K562 (cell line): ENCODE data around the gene NCR1. TPM values are rescaled to one million over a fixed set of nuclear protein-coding genes. Genes with fewer than 3 reads are reported as not detected.
A peak's percentile ranks its signal among the peaks of the same experiment; 100 is the strongest.
"Not testable (repeated sequence)": the region's sequence is repeated elsewhere in the genome, so short reads cannot be mapped to it uniquely, and the experiment has no call there.

Experiments used
- ATAC-seq: fragments of 200-7000 bp; cut with Tn5 transposase; 3 replicates; pipeline ENCODE4 v1.9.1; 2020; ENCODE audit warnings: moderate library complexity
- BruUV-seq: library from RNA; stranded (reverse); fragments of 400-500 nt; replicated peaks from 2 replicates; lab custom pipeline; 2021; lab: Mats Ljungman, UMichigan
- CTCF ChIA-PET: fragments of 300-600 bp; formaldehyde crosslinking; extraction: SDS; loops from one replicate; lab custom pipeline; 2021; ENCODE audit warnings: low intra/inter-chr PET ratio; lab: Yijun Ruan, JAX
- POLR2A ChIA-PET: fragments of 300-600, 350-650 bp; sonication (Branson Sonifier 250); formaldehyde crosslinking; extraction: SDS; loops from one replicate; lab custom pipeline; 2021; ENCODE audit warnings: antibody characterized with exemption, inconsistent platforms; lab: Yijun Ruan, JAX
- DNase-seq, 4 experiments: peaks; one replicate each; pipeline versions ENCODE4 v3.0.0 to v3.0.0-alpha.2; 2011 to 2018; ENCODE audit warnings: low spot score in 3 of 4, mixed read lengths in 3 of 4; ENCODE audit errors: extremely low read depth in 1 of 4
- FAIRE-seq: peaks from 2 replicates; lab custom pipeline; 2011; peaks lifted over from hg19 to GRCh38; lab: Jason Lieb, UNC
- H2AFZ ChIP-seq: 2 replicates; pipeline ENCODE4 v1.6.0; 2011; ENCODE audit warnings: low read depth, low read length, control low read depth, inconsistent platforms
- H3K27ac ChIP-seq: fragments of 200-600 bp; 3 replicates; pipeline ENCODE4 v1.8.0; 2011; ENCODE audit warnings: low read depth, mild to moderate bottlenecking, control low read depth, inconsistent platforms, low read length, moderate library complexity, mixed read lengths; ENCODE audit errors: extremely low read depth
- H3K27me3 ChIP-seq, 2 experiments: fragments of 300-600 bp in 1 of 2; 2 replicates in 1 of 2; 3 replicates in 1 of 2; pipeline versions ENCODE4 v1.6.0 to v1.8.0; 2011; ENCODE audit warnings: inconsistent platforms in 2 of 2, low read length in 2 of 2, mild to moderate bottlenecking in 1 of 2, mixed read lengths in 1 of 2, moderate library complexity in 1 of 2; ENCODE audit not compliant: control insufficient read depth in 2 of 2, insufficient read depth in 2 of 2
- H3K36me3 ChIP-seq: fragments of 300-600 bp; 3 replicates; pipeline ENCODE4 v1.8.0; 2011; ENCODE audit warnings: mild to moderate bottlenecking, low read length, inconsistent platforms; ENCODE audit not compliant: control insufficient read depth, insufficient read depth
- H3K4me1 ChIP-seq, 2 experiments: fragments of 200-600 bp in 1 of 2; replicated peaks in 1 of 2; 2 replicates in 1 of 2; 3 replicates in 1 of 2; pipeline versions ENCODE4 v1.5.1 to v1.8.0; 2011; ENCODE audit warnings: inconsistent platforms in 2 of 2, low read length in 2 of 2, mild to moderate bottlenecking in 1 of 2, mixed read lengths in 1 of 2, moderate library complexity in 1 of 2; ENCODE audit not compliant: control insufficient read depth in 2 of 2, insufficient read depth in 2 of 2
- H3K4me2 ChIP-seq: 2 replicates; pipeline ENCODE4 v1.6.1; 2011; ENCODE audit warnings: low read length, control low read depth, inconsistent platforms, mixed read lengths; ENCODE audit not compliant: insufficient read depth
- H3K4me3 ChIP-seq: fragments of 200-600 bp; sonication (generic), shearing (Covaris generic); 2 replicates; pipeline ENCODE4 v1.5.1; 2016; ENCODE audit warnings: control low read depth, inconsistent platforms
- H3K79me2 ChIP-seq: fragments of 200-600 bp; 3 replicates; pipeline ENCODE4 v1.8.0; 2011; ENCODE audit warnings: low read length, inconsistent platforms; ENCODE audit not compliant: control insufficient read depth, insufficient read depth
- H3K9ac ChIP-seq, 2 experiments: 2 replicates each; pipeline versions ENCODE4 v1.6.0 to v1.6.1; 2011; ENCODE audit warnings: low read depth in 2 of 2, low read length in 2 of 2, control low read depth in 1 of 2, inconsistent platforms in 1 of 2, mild to moderate bottlenecking in 1 of 2, mixed read lengths in 1 of 2; ENCODE audit not compliant: insufficient read depth in 1 of 2
- H3K9me1 ChIP-seq: one replicate; pipeline ENCODE4 v1.6.0; 2011; ENCODE audit warnings: inconsistent platforms, mild to moderate bottlenecking, low read length, moderate library complexity; ENCODE audit not compliant: control insufficient read depth, insufficient read depth
- H3K9me3 ChIP-seq: replicated peaks from 2 replicates; pipeline ENCODE4 v1.5.1; 2011; ENCODE audit warnings: low read depth, low read length, inconsistent platforms; ENCODE audit not compliant: control insufficient read depth, insufficient read depth
- H4K20me1 ChIP-seq: replicated peaks from 2 replicates; pipeline ENCODE4 v1.6.1; 2011; ENCODE audit warnings: low read length, inconsistent platforms, mixed read lengths; ENCODE audit not compliant: control insufficient read depth, insufficient read depth
- ATF1 ChIP-seq, 2 experiments: fragments of 450-650 bp in 1 of 2; IDR thresholded peaks; 2 replicates each; pipeline ENCODE4 v1.6.1; 2016; ENCODE audit warnings: missing compliant biosample characterization in 1 of 2, missing genetic modification characterization in 1 of 2
- PCBP1 ChIP-seq: fragments of 200-400 bp; formaldehyde crosslinking; IDR thresholded peaks from 2 replicates; pipeline ENCODE4 v1.6.1; 2018; ENCODE audit warnings: mild to moderate bottlenecking, low read depth, low read length; ENCODE audit not compliant: poor library complexity, severe bottlenecking
- RAD21 ChIP-seq, 2 experiments: fragments of 250-450 bp in 1 of 2; fragments of 450-650 bp in 1 of 2; sonication (Bioruptor Pico) in 1 of 2; formaldehyde crosslinking in 1 of 2; IDR thresholded peaks in 1 of 2; conservative IDR thresholded peaks in 1 of 2; 2 replicates each; pipeline versions ENCODE4 v1.4.0 to v1.8.0; 2020 to 2022; ENCODE audit warnings: mild to moderate bottlenecking in 2 of 2, moderate library complexity in 1 of 2
- RAD51 ChIP-seq: fragments of 450-650 bp; IDR thresholded peaks from 2 replicates; pipeline ENCODE4 v1.7.1; 2016; ENCODE audit warnings: low read depth, mild to moderate bottlenecking, borderline replicate concordance
- WGBS: fragments of 100-300 bp; shearing (Covaris generic); methylation state at CpG from one replicate; pipeline ENCODE4 v1.1.6; 2016; ENCODE audit warnings: low coverage, mixed read lengths; ENCODE audit not compliant: insufficient coverage; ENCODE audit errors: missing lambda C conversion rate; 5-methylcytosine and 5-hydroxymethylcytosine counted together
- in situ Hi-C: fragments of 300-500 bp; cut with MboI; formaldehyde crosslinking; loops from 4 replicates; pipeline ENCODE4 v1.15.0; 2018; ENCODE audit warnings: inconsistent platforms, mixed read lengths
- intact Hi-C: fragments of 100-400 bp; cut with micrococcal nuclease; formaldehyde crosslinking; loops from 2 replicates; pipeline ENCODE4 v1.14.2; 2022
- polyA plus RNA-seq, 8 experiments: library from polyadenylated mRNA; depleted of rRNA in 4 of 8; stranded (reverse) in 5 of 8; unstranded in 3 of 8; fragments of >200 nt; fragmentation: Nextera tagmentation in 2 of 8; fragmentation: Illumina TruSeq in 1 of 8; extraction: Ambion mirVana in 2 of 8; extraction: Trizol in 1 of 8; gene quantifications; 2 replicates each; pipeline versions ENCODE4 v1.2.1 to v1.2.3, GENCODE V29; 2011 to 2014; ENCODE audit warnings: inconsistent platforms in 1 of 8, missing spikeins in 1 of 8
- total RNA-seq, 7 experiments: library from RNA; depleted of rRNA in 6 of 7; stranded (reverse); fragments of >200 nt in 6 of 7; fragmentation: Illumina TruSeq in 2 of 7; extraction: Trizol in 2 of 7; gene quantifications; 2 replicates each; pipeline versions ENCODE4 v1.2.1 to v1.2.3, GENCODE V29; 2011 to 2021; ENCODE audit warnings: low replicate concordance in 1 of 7
- TF ChIP-seq, protein P1 (sequence below): fragments of 450-650 bp; formaldehyde crosslinking; IDR thresholded peaks from 2 replicates; pipeline ENCODE4 v1.4.0; 2020; ENCODE audit warnings: mild to moderate bottlenecking, mixed read lengths
- TF ChIP-seq, protein P2 (sequence below), 2 experiments: fragments of 450-650 bp; formaldehyde crosslinking in 1 of 2; IDR thresholded peaks; 2 replicates each; pipeline versions ENCODE4 v1.4.0 to v1.6.1; 2014 to 2020; ENCODE audit warnings: mild to moderate bottlenecking in 2 of 2, borderline replicate concordance in 1 of 2, low read depth in 1 of 2

NCR1 gene
- total and polyA plus RNA-seq, 9 of the 15 experiments (the other 6 are each of a cell fraction or from before 2014, with no cell fraction given), result 0.25 to 3.1 (median 1.2) TPM

- TF ChIP-seq PCBP1, result no peak
- TF ChIP-seq, all 486 proteins: peak for 0
Observed at GRCh38 chr19:54918499-54918898, 12.6 kb downstream of the NCR1 start (continued).

- DNase-seq; H3K4me3 ChIP-seq; H3K27me3 ChIP-seq; H3K36me3 ChIP-seq; H3K9me1 ChIP-seq; H4K20me1 ChIP-seq; BruUV-seq; H2AFZ ChIP-seq; H3K9ac ChIP-seq; FAIRE-seq; intact Hi-C loops; H3K4me2 ChIP-seq; H3K9me3 ChIP-seq; H3K79me2 ChIP-seq; H3K27ac ChIP-seq; TF ChIP-seq ATF1 (CRISPR knock-in tag; IDR thresholded peaks at IDR 0.05): not testable (repeated sequence)
- CTCF ChIA-PET, result interaction anchor here (1.1 to 1.3 kb wide), 3 partner anchors 36 to 39 kb away, joined by 3 to 4 read pairs (median 3); no protein-coding TSS in a partner anchor
- peaks cover 11 to 12% of the 10 kb centered on the region in 2 experiments; a peak in 4 of 5 replicates for H3K4me1 ChIP-seq
- peak; percentile 66; the same call in 2 of the 3 replicates for ATAC-seq
- in situ Hi-C loops, result loop anchor here (5.0 kb wide), 1 partner anchor 38 kb away; no protein-coding TSS in a partner anchor
- WGBS, result 16% methylated on average over 18 of the region's 24 CpGs
- POLR2A ChIA-PET, result interaction anchor here (0.6 to 0.7 kb wide), 2 partner anchors 118 to 160 kb away, joined by 3 read pairs; partner anchors contain the start of gene GP6
- TF ChIP-seq ATF1 (tag; IDR thresholded peaks at IDR 0.05), result peak; percentile 24; the same call in 1 of the 2 replicates
- peak; percentile 68 to 93 for TF ChIP-seq RAD21 (CRISPR knock-in tag; conservative IDR thresholded peaks at IDR 0.05 in 1 of 2, IDR thresholded peaks at IDR 0.05 in 1 of 2)
- TF ChIP-seq, protein P1, sequence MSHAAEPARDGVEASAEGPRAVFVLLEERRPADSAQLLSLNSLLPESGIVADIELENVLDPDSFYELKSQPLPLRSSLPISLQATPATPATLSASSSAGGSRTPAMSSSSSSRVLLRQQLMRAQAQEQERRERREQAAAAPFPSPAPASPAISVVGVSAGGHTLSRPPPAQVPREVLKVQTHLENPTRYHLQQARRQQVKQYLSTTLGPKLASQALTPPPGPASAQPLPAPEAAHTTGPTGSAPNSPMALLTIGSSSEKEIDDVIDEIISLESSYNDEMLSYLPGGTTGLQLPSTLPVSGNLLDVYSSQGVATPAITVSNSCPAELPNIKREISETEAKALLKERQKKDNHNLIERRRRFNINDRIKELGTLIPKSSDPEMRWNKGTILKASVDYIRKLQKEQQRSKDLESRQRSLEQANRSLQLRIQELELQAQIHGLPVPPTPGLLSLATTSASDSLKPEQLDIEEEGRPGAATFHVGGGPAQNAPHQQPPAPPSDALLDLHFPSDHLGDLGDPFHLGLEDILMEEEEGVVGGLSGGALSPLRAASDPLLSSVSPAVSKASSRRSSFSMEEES (CRISPR knock-in tag), result peak; percentile 90
- TF ChIP-seq RAD51, result peak; percentile 32; the same call in 1 of the 2 replicates
- TF ChIP-seq, protein P2, sequence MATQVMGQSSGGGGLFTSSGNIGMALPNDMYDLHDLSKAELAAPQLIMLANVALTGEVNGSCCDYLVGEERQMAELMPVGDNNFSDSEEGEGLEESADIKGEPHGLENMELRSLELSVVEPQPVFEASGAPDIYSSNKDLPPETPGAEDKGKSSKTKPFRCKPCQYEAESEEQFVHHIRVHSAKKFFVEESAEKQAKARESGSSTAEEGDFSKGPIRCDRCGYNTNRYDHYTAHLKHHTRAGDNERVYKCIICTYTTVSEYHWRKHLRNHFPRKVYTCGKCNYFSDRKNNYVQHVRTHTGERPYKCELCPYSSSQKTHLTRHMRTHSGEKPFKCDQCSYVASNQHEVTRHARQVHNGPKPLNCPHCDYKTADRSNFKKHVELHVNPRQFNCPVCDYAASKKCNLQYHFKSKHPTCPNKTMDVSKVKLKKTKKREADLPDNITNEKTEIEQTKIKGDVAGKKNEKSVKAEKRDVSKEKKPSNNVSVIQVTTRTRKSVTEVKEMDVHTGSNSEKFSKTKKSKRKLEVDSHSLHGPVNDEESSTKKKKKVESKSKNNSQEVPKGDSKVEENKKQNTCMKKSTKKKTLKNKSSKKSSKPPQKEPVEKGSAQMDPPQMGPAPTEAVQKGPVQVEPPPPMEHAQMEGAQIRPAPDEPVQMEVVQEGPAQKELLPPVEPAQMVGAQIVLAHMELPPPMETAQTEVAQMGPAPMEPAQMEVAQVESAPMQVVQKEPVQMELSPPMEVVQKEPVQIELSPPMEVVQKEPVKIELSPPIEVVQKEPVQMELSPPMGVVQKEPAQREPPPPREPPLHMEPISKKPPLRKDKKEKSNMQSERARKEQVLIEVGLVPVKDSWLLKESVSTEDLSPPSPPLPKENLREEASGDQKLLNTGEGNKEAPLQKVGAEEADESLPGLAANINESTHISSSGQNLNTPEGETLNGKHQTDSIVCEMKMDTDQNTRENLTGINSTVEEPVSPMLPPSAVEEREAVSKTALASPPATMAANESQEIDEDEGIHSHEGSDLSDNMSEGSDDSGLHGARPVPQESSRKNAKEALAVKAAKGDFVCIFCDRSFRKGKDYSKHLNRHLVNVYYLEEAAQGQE (IDR thresholded peaks at IDR 0.05; ENCODE audit: borderline replicate concordance), result peak; percentile 75
- TF ChIP-seq, protein P2 (CRISPR knock-in tag; IDR thresholded peaks at IDR 0.05; ENCODE audit: low read depth), result not testable (repeated sequence)
Observed at GRCh38 chr19:54919646-54920563, 14.0 kb downstream of the NCR1 start.
